ENCODE results near the gene EPAS1.

EPAS1 gene

DNA sequence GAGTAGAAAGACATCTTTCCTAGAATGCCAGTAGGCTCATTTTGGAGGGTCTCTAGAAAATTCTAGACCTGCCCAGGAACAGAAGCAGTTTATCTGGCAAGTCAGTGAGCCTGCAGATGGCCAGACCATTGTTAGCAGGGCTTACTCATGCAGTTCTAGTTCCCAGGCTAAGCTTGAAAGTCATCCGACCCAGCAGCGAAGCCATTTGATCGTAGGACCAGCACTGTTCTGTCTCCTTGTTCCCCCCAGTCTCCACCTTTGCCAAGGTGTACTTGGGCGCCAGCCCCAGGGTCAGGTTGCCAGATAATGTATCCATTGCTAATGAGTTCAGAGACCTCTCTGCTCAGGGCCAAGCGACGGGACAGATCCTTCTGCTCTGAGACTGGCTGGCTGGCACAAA, 70.1 kb downstream of the EPAS1 start:
- DNase-seq, result no peak

DNA sequence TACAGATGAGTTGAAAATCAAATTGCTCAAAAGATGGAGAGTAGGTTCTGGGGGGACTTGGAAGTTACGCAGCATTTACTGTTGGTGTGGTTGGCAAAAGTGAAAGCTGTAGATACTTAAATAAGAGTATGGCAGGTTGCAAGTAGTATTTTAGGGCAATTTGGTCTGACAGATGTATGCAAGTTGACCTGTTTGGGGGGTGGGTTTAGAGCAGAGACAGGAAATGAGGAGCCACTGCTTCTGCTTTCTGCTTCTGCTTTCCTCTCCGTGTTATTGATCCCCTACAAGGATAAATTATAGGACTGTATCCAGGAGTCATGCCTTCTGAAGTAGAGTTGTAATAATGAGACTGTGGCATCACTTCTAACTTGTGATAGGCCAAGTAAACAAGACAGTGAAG, 71.2 kb downstream of the EPAS1 start:
- DNase-seq, result no peak

DNA sequence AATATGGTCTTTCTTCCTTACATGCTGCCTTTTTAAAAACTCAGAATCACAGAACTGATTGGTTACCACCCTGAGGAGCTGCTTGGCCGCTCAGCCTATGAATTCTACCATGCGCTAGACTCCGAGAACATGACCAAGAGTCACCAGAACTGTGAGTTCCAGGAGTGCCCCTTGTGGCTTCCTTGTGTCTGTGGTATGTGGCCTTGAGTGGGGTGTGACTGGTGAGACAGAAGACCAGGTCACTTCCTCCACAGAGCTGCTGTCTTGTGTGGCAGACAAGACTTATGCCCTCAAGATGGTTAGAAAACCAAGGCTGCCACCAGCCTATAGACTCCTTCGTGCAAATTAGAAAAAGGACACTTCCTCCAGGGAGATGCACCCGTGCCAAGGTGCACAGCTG, 72.6 kb downstream of the EPAS1 start:
- no peak for DNase-seq

DNA sequence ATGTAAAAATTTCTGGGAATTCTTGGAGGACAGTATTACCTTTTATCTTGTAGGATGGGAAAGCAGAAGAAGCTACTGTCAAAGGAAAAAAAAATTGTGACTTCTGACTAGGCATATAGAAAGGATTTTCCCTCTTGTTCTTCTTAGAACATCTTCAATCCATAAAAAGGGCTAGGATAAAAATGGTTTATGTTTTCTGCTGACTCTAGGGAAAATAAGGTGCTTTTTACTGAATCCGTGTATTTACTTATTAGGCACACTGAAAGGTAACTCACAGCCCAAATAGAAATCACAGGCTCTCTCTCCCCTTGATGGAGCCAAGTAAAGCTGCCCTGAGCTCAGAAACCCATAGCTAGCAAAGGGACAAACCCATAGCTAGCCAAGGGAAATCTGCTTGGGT, 74.6 kb downstream of the EPAS1 start:
- DNase-seq, result no peak

DNA sequence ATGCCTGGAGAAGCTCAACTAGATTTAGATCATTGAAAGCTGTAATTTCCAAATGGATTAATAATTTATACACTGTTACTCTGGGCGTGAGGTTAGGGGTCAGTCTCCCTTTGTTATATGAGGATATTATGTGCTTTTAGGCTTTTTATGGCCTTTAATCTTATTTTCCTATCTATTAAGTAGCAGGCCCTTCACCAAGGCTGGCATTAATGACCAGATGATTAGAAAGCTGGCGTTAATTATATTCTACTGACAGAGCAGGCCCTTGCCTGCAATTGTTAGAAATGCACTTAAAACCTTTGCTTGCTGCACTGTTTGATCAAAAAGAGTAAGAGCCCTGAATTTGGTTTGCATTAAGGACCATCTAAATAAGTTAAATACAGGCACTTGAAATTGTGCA, 75.3 kb downstream of the EPAS1 start:
- DNase-seq, result no peak

DNA sequence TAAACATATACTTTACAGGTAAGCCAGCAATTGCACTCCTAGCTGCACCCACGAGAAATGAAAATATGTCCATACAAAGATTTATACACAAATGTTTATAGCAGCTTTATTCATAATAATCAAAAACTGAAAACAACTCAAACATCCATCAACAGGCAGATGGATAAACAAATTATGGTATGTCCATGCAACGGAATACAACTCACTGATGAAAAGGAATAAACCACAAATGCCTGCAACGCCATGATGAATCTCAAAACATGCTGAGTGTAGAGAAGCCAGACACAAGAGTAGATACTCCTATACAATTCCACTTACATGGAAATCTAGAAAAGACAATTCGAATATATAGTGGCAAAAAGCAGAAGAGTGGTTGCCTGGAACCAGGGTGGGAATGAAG, 76.0 kb downstream of the EPAS1 start:
- no peak for DNase-seq

DNA sequence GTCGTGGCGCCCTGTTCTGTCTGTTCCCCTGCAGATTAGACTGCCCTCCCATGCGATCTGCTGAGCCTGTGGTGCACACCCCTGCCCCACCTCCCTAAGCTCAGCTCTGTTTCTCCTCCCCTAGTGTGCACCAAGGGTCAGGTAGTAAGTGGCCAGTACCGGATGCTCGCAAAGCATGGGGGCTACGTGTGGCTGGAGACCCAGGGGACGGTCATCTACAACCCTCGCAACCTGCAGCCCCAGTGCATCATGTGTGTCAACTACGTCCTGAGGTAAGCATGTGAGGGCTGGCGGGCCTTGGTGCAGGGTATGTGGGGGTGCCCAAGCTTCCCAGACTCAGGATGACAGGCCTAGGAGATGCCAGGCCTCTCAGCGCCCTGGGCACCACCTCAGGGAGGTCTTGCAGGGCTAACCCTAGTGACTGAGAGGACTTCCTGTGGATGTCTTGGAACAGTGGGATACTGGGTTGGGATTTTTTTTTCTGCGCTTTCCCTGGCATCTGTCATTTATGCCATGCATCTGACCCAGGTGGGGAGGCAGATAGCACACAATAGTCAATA, 78.4 kb downstream of the EPAS1 start:
- DNase-seq, result no peak

DNA sequence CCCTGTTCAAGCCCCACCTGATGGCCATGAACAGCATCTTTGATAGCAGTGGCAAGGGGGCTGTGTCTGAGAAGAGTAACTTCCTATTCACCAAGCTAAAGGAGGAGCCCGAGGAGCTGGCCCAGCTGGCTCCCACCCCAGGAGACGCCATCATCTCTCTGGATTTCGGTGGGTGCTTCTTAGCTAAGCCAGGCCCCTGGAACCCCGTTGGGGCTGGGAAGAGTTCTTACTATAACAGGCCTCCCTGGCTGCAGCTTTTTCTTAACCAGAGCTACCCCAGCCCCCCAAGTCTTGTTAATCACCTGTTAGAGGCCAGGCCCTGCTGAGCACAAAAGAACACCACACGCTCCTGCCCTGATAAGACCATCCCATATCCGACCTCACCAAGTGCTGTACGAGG, 79.4 kb downstream of the EPAS1 start:
- DNase-seq, result no peak

DNA sequence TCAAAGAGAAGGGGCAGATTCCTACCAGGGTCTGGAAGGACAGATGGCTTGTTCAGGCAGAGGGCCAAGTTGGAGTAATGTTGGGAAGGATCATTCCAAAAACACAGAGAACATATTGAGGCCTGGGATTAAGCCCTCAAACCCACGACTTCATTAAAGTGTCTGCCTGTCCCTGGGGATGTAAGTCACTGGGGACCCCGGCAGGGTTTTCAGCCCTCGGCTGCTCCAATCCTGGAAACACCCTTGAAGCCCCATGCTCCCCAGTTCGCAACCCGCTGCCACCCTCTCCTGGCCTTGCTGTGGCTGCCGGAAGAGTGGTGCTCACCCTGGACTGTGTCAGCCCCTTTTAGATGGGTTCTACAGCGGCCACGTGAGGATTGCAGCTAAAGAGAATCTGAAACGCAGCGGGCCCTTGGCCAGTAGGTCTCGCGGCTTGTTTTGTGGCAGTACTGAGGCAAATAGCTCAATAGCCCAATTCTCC, 79.9 kb downstream of the EPAS1 start:
- no peak for DNase-seq

DNA sequence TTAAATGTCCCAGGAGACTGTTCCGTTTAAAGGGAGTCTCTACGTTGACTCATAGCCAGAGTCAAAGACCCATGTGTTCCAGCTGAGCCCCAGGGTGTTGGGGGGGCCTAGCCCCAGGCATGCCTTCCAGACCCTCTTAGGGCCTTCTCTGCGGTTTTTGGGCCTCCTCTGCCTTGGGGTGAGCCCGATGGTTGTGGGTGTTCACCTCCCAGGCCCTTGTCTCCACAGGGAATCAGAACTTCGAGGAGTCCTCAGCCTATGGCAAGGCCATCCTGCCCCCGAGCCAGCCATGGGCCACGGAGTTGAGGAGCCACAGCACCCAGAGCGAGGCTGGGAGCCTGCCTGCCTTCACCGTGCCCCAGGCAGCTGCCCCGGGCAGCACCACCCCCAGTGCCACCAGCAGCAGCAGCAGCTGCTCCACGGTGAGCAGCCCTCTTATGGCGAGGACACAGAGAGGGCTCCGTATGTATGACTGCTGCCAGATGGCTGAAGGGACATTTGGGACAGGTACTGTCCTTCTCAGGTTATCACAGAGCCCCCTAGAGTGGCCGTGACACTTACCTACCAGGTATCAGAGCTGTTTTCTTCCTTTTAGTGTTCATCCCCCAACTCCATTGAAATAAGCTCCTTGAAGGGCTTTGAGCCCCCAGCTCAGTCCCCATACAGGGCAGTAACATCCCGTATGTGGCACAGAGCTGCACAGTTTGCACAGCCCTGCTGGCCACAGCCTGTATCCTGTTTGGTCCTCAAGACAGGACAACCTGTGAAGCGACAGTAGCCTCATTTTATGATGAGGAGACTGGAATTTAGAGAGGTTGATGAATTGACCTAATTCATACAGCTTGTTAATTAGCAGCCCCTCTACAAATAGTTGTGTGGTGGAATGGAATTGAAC, 80.7 kb downstream of the EPAS1 start:
- no peak for DNase-seq

DNA sequence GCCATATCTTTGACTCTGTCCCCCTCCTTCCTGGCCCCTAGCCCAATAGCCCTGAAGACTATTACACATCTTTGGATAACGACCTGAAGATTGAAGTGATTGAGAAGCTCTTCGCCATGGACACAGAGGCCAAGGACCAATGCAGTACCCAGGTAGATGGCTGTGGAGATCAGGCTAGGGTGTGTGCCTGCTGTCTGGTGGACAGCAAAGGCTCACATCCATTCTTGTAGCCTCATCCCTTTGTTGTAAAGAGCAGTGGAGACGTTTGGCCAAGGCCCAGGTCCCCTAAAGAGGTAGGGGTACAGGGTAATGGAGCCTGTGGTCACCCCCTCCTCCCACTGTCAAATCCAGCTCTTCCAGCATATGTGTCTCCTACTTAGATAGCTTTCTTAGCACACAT, 81.4 kb downstream of the EPAS1 start:
- no peak for DNase-seq

DNA sequence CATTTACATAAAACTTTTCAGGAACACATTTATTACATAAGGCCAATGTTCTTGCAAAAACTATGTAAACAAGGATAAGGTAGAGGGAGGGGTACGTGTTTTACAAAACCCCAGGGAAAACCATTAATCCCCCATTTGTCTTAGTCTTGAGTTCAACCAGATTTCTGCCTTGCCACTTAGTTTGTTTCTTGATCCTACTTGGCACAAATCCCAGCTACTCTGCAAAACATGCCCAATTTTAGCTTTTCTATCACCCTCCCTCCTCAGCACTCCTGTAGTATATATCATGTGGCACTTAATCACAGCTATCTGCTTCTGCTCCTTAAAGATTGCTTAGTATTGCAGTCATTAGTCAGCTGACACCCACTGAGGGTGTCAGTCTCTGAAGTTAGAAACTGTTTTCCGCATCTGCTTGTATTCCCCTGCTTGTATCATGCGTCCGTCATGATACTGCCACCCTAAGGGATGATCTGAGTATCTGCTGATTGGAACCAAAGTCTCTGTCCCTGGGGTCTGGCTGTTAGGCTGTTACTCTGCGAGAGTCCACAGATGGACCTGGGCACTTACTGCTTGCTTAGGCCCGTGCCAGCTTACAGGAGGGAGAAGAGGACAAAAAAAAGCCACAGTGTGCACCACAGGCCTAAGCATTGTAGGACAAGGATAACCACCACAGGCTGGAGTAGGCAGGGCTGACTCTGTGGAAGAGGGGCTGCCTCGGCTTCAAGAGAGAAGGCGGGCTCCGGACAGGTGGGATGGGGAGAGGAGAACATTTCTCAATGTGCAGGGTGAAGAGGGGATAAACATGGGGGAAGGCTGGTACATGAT, 82.2 kb downstream of the EPAS1 start:
- DNase-seq, result no peak

DNA sequence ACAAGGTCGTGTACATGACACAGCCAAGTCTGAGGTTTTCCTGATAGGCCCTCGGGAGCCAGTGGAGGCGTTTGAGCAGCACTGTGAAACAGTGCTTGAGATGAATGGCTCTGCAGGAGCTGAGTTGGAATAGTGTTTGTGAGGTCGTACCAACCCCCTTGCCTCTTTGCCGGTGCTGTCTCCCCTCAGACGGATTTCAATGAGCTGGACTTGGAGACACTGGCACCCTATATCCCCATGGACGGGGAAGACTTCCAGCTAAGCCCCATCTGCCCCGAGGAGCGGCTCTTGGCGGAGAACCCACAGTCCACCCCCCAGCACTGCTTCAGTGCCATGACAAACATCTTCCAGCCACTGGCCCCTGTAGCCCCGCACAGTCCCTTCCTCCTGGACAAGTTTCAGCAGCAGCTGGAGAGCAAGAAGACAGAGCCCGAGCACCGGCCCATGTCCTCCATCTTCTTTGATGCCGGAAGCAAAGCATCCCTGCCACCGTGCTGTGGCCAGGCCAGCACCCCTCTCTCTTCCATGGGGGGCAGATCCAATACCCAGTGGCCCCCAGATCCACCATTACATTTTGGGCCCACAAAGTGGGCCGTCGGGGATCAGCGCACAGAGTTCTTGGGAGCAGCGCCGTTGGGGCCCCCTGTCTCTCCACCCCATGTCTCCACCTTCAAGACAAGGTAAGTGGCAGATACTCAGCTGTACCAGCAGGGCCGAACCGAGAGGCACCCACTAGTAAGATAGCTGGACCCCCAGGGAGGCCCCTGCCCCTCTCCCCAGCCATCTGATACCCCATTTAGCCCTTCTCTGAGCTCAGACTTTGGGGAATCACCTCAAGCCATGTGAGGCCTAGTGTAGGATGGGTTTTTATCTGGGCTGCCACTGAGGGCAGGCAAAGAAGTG, 83.1 kb downstream of the EPAS1 start:
- no peak for DNase-seq

DNA sequence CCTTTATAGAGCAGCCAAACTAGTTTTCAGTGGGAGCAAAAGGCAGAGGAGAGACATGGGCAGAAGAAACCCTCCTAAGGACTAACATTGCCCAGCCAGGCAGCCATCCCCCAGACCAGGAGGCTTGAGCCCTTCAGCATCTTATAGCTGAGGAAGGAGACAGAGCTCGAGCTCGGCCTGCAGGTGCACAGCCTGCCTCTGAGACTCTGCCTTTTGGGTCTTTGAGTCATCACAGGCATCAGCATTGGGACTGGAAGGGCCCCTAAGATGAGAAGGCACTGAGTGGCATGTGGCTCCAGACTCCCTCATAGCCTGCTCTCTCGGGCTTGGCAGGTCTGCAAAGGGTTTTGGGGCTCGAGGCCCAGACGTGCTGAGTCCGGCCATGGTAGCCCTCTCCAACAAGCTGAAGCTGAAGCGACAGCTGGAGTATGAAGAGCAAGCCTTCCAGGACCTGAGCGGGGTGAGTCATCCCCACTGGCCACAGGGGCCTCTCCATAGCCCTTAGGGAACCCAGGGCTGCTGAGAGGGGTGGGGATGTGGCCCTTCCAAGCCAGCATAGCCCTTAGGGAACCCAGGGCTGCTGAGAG, 84.1 kb downstream of the EPAS1 start:
- DNase-seq, result no peak

DNA sequence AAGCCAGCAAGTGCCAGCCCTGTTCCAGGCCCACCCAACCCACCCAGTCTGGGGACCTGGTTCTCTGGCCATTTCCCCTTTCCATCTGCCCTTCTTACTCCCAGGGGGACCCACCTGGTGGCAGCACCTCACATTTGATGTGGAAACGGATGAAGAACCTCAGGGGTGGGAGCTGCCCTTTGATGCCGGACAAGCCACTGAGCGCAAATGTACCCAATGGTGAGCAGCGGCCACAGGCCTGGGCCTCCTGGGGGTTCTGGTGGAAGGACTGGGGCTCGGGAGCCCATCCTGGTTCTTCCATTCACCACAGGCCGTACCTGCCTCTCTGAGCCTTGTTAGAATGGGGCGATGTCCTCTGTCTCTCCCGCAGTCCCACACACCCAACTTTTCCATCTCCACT, 84.7 kb downstream of the EPAS1 start:
- no peak for DNase-seq

DNA sequence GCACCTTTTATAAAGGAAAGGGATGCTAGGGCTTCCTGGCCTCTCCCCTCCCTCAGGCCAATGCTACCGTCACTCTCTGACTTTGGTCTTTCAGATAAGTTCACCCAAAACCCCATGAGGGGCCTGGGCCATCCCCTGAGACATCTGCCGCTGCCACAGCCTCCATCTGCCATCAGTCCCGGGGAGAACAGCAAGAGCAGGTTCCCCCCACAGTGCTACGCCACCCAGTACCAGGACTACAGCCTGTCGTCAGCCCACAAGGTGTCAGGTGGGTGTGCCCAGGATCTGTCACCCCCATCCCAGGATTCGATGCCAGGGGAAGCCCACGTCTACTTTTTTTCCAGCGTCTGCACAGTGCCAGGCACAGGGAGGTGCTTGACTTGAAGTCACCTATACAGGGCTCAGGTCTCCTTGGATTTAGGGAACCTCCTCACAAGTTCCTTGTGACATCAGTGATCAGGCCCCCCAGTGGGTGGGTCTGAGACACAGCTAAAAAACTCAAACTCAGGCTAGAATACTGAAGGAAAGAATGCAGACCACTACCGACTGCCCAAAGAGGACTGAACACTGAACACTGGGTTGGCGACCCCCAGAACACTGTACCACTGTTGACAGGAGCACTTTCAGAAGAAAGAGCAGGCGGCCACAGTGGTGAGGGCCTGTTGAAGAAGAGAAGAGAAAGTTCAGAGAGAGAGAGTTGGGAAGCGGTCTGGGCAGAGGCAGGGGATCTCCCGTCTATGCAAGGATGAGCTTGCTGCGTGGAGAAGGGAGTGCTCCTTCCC, 85.3 kb downstream of the EPAS1 start:
- no peak for DNase-seq

DNA sequence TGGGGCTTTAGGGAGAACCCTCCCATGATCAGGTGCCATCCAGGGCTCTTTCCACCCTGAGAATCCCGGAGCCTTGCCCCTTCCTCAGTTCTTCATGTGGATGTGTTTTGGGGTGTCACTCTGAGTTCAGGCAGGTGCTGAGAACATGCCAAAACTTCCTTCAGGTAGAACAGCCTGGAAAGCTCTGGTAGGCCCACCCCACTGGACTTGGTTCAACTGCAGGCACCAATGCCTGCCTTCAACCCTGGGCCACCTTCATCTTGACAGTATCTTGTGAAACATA, 85.8 kb downstream of the EPAS1 start:
- no peak for DNase-seq

DNA sequence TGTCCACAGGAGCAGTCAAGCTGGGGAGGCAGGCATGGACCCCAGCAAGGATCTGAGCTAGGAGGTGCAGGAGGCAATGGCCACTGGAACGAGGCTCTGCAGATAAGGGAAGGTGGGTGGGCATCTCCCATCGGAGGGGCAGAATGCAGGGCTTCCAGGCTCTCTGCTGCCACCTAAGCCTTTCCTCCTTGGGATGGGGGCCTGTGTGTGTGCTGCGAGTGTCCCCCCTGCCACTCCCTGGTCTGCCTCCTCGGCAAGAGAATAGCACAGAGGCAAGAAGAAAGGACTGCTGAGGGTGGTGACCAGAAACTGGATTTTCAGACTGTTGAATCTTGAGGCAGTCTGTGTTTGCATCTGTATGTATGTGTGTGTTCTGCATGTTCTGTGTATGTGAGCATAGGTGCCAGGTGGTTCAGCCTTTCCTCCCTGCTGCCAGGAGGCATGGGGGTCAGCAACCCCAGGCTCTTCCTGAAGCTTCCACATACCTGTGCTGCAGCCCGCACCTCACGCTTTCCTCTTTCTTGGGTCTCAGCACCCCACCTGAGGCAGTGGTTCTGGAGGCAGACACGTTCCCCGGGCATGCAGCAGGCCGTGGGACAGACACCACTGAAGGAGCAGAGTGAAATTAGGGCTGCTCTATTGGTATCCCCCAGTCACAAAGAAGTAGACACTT, 86.7 kb downstream of the EPAS1 start:
- DNase-seq, result no peak

DNA sequence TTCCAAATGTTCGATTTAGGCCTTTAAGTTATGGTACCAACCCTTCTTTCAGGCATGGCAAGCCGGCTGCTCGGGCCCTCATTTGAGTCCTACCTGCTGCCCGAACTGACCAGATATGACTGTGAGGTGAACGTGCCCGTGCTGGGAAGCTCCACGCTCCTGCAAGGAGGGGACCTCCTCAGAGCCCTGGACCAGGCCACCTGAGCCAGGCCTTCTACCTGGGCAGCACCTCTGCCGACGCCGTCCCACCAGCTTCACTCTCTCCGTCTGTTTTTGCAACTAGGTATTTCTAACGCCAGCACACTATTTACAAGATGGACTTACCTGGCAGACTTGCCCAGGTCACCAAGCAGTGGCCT, 87.2 kb downstream of the EPAS1 start:
- DNase-seq, result no peak

DNA sequence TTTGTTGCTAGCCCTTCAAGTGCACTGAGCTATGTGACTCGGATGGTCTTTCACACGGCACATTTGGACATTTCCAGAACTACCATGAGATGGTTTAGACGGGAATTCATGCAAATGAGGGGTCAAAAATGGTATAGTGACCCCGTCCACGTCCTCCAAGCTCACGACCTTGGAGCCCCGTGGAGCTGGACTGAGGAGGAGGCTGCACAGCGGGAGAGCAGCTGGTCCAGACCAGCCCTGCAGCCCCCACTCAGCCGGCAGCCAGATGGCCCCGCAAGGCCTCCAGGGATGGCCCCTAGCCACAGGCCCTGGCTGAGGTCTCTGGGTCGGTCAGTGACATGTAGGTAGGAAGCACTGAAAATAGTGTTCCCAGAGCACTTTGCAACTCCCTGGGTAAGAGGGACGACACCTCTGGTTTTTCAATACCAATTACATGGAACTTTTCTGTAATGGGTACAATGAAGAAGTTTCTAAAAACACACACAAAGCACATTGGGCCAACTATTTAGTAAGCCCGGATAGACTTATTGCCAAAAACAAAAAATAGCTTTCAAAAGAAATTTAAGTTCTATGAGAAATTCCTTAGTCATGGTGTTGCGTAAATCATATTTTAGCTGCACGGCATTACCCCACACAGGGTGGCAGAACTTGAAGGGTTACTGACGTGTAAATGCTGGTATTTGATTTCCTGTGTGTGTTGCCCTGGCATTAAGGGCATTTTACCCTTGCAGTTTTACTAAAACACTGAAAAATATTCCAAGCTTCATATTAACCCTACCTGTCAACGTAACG, 88.8 kb downstream of the EPAS1 start:
- no peak for DNase-seq

Measured in T-helper 1 cell (primary cell).